ENCODE measurements around the gene SULT6B1.

GRCh38 chr2:37154785-37155184, 33.7 kb downstream of the SULT6B1 start:
- TF ChIP-seq, protein P1, sequence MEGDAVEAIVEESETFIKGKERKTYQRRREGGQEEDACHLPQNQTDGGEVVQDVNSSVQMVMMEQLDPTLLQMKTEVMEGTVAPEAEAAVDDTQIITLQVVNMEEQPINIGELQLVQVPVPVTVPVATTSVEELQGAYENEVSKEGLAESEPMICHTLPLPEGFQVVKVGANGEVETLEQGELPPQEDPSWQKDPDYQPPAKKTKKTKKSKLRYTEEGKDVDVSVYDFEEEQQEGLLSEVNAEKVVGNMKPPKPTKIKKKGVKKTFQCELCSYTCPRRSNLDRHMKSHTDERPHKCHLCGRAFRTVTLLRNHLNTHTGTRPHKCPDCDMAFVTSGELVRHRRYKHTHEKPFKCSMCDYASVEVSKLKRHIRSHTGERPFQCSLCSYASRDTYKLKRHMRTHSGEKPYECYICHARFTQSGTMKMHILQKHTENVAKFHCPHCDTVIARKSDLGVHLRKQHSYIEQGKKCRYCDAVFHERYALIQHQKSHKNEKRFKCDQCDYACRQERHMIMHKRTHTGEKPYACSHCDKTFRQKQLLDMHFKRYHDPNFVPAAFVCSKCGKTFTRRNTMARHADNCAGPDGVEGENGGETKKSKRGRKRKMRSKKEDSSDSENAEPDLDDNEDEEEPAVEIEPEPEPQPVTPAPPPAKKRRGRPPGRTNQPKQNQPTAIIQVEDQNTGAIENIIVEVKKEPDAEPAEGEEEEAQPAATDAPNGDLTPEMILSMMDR (tag by site-specific recombination; IDR thresholded peaks at IDR 0.05) = no peak
- TF ChIP-seq ZNF341 (tag by site-specific recombination; IDR thresholded peaks at IDR 0.05; ENCODE audit: low read depth) (no peak), ZFP69B (tag by site-specific recombination; IDR thresholded peaks at IDR 0.05) (no peak), ZNF174 (tag by site-specific recombination; IDR thresholded peaks at IDR 0.05) (no peak)

Data from HEK293 (cell line).